Aorta (tissue), 5 donors: ENCODE measurements around the gene CIB4. TPM values are rescaled to one million over a fixed set of nuclear protein-coding genes. Genes with fewer than 3 reads are reported as not detected.
"Not testable (repeated sequence)": the region's sequence is repeated elsewhere in the genome, so short reads cannot be mapped to it uniquely, and the experiment has no call there.

Experiments
- ATAC-seq: fragments of 200-7000 bp; cut with Tn5 transposase; one replicate; pipeline ENCODE4 v1.9.1; 2022; ENCODE audit warnings: moderate library complexity; ENCODE audit not compliant: low FRiP score
- DNase-seq, 2 donors: peaks; one replicate each; pipeline ENCODE4 v3.0.0-alpha.2; 2020
- H3K27ac ChIP-seq, 2 donors: one replicate each; pipeline ENCODE4 v1.5.1; 2013; ENCODE audit warnings: low read length in 2 of 2, mild to moderate bottlenecking in 2 of 2, moderate library complexity in 2 of 2, control low read depth in 1 of 2, inconsistent platforms in 1 of 2, low read depth in 1 of 2
- H3K27me3 ChIP-seq, 2 donors: one replicate each; pipeline ENCODE4 v1.6.1; 2013; ENCODE audit warnings: control low read depth in 1 of 2, low read length in 1 of 2, mild to moderate bottlenecking in 1 of 2, moderate library complexity in 1 of 2; ENCODE audit not compliant: insufficient read depth in 2 of 2, control insufficient read depth in 1 of 2
- H3K36me3 ChIP-seq, 2 donors: one replicate each; pipeline ENCODE4 v1.6.1; 2013; ENCODE audit warnings: control low read depth in 1 of 2, low read length in 1 of 2, mild to moderate bottlenecking in 1 of 2; ENCODE audit not compliant: insufficient read depth in 2 of 2, control insufficient read depth in 1 of 2
- H3K4me1 ChIP-seq, 2 donors: one replicate each; pipeline ENCODE4 v1.6.1; 2013; ENCODE audit warnings: low read length in 2 of 2, control low read depth in 1 of 2, mild to moderate bottlenecking in 1 of 2, moderate library complexity in 1 of 2; ENCODE audit not compliant: insufficient read depth in 2 of 2, control insufficient read depth in 1 of 2
- H3K4me3 ChIP-seq, 2 donors: one replicate each; pipeline ENCODE4 v1.5.1; 2013; ENCODE audit warnings: low read length in 2 of 2, control low read depth in 1 of 2, mild to moderate bottlenecking in 1 of 2
- H3K9me3 ChIP-seq: one replicate; pipeline ENCODE4 v1.6.1; 2013; ENCODE audit warnings: mild to moderate bottlenecking, low read length; ENCODE audit not compliant: control insufficient read depth
- WGBS, 2 donors: extraction: QIAGEN DNeasy Blood & Tissue Kit; methylation state at CpG; one replicate each; pipeline ENCODE4 v1.1.7; 2013; 5-methylcytosine and 5-hydroxymethylcytosine counted together
- intact Hi-C, 2 donors: fragments of 100-400 bp; cut with DNase I; formaldehyde crosslinking; loops; one replicate each; pipeline versions ENCODE4 v1.14.2 to v1.15.0; 2022
- polyA plus RNA-seq, 2 donors: library from polyadenylated mRNA; stranded (reverse); fragments of 200-250 nt; gene quantifications; one replicate each; pipeline ENCODE4 v1.2.3, GENCODE V29; 2013
- total RNA-seq, 2 donors: library from RNA; stranded (reverse); fragmentation: NEBNext Ultra II Directional; extraction: Animal tissue kit (Norgen Biotek cat#: 25700); gene quantifications; one replicate each; pipeline ENCODE4 v1.2.1, GENCODE V29; 2021
- donor health status: healthy with polysubstance abuse.
- donor health status: Bipolar disorder and iron deficiency.
- donor health status: DM: no; HTN: no; CAD: no.
- donor health status: DM: no; HTN: no; CAD: no.
- donor health status: DM: yes; HTN: yes; CAD: no.

The CIB4 gene
- total and polyA plus RNA-seq, 4 donors = 0.60 TPM; not detected in 3

GRCh38 chr2:26571316-26571715, 69.8 kb downstream of the CIB4 start:
- intact Hi-C loops = loop anchor here in 1 of 2 donors (5.0 kb wide), 1 partner anchor 69 kb away; no protein-coding TSS in a partner anchor
- WGBS, 2 donors = 65 to 68% methylated on average over 5 of the region's 5 CpGs
- Histone ChIP-seq H3K27ac (no peak overlapping the region), H3K36me3 (no peaks in the 10 kb centered on the region), H3K4me1 (no peaks in the 10 kb centered on the region), H3K9me3 (no peaks in the 10 kb centered on the region), H3K27me3 (no peaks in the 10 kb centered on the region), H3K4me3 (no peak overlapping the region)
- DNase-seq (peak; percentile 16 to 47), ATAC-seq (no peak)

- intact Hi-C loops = loop anchor here in 1 of 2 donors (5.0 kb wide), 1 partner anchor 68 kb away; no protein-coding TSS in a partner anchor
These were observed 71.1 kb downstream of the CIB4 start for GRCh38 chr2:26570083-26570430.

GRCh38 chr2:26569216-26570082, 71.7 kb downstream of the CIB4 start:
- Histone ChIP-seq H3K4me3 (no peak overlapping the region), H3K27ac (no peak overlapping the region), H3K36me3 (no peaks in the 10 kb centered on the region), H3K4me1 (no peaks in the 10 kb centered on the region), H3K27me3 (no peaks in the 10 kb centered on the region), H3K9me3 (no peaks in the 10 kb centered on the region)
- DNase-seq = peak; percentile 7 to 48
- intact Hi-C loops = loop anchor here in 1 of 2 donors (5.0 kb wide), 1 partner anchor 67 kb away; no protein-coding TSS in a partner anchor
- ATAC-seq = no peak
- 91 to 92% methylated on average over 12 of the region's 12 CpGs for WGBS, 2 donors

More at GRCh38 chr2:26570083-26570430, 71.1 kb downstream of the CIB4 start:
- H3K4me1 ChIP-seq = no peaks in the 10 kb centered on the region
- H3K27me3 ChIP-seq = no peaks in the 10 kb centered on the region
- H3K27ac ChIP-seq = no peak overlapping the region
- DNase-seq (peak; percentile 6 to 8), ATAC-seq (no peak)
- H3K9me3 ChIP-seq = no peaks in the 10 kb centered on the region
- no peaks in the 10 kb centered on the region for H3K36me3 ChIP-seq
- 84 to 85% methylated on average over 8 of the region's 8 CpGs for WGBS, 2 donors
- H3K4me3 ChIP-seq = no peak overlapping the region

- H3K27ac ChIP-seq = no peak overlapping the region
- ATAC-seq = no peak
- intact Hi-C loops = no loop called here
- H3K4me3 ChIP-seq = no peak overlapping the region
- 91 to 94% methylated on average over 7 of the region's 7 CpGs for WGBS, 2 donors
- no peaks in the 10 kb centered on the region for H3K4me1 ChIP-seq
- DNase-seq = peak in 1 of 2 donors; percentile 24
- H3K9me3 ChIP-seq = no peaks in the 10 kb centered on the region
- H3K36me3 ChIP-seq = no peaks in the 10 kb centered on the region
- no peaks in the 10 kb centered on the region for H3K27me3 ChIP-seq
These were observed 72.9 kb downstream of the CIB4 start for GRCh38 chr2:26568076-26568890.

GRCh38 chr2:26567534-26567933, 73.6 kb downstream of the CIB4 start:
- Histone ChIP-seq H3K4me3 (no peak overlapping the region), H3K36me3 (no peaks in the 10 kb centered on the region), H3K27ac (no peak overlapping the region), H3K9me3 (no peaks in the 10 kb centered on the region), H3K4me1 (no peaks in the 10 kb centered on the region), H3K27me3 (no peaks in the 10 kb centered on the region)
- no peak for ATAC-seq
- DNase-seq = peak; percentile 12 to 42
- 86 to 87% methylated on average over 3 of the region's 3 CpGs for WGBS, 2 donors
- intact Hi-C loops = no loop called here

GRCh38 chr2:26566731-26567130, 74.4 kb downstream of the CIB4 start:
- H3K27ac ChIP-seq, ATAC-seq, H3K36me3 ChIP-seq, H3K4me3 ChIP-seq, H3K4me1 ChIP-seq, intact Hi-C loops, H3K27me3 ChIP-seq, H3K9me3 ChIP-seq: not testable (repeated sequence)
- 95 to 96% methylated on average over 1 of the region's 1 CpG for WGBS, 2 donors
- peak in 1 of 2 donors; percentile 37 for DNase-seq

- no peaks in the 10 kb centered on the region for H3K36me3 ChIP-seq
- no peaks in the 10 kb centered on the region for H3K27me3 ChIP-seq
- H3K4me1 ChIP-seq = no peaks in the 10 kb centered on the region
- ATAC-seq (no peak), DNase-seq (peak in 1 of 2 donors; percentile 70)
- intact Hi-C loops = no loop called here
- H3K4me3 ChIP-seq = no peak overlapping the region
- H3K9me3 ChIP-seq = no peaks in the 10 kb centered on the region
- no peak overlapping the region for H3K27ac ChIP-seq
- 96 to 98% methylated on average over 6 of the region's 6 CpGs for WGBS, 2 donors
These were observed 75.1 kb downstream of the CIB4 start for GRCh38 chr2:26566081-26566375.

- intact Hi-C loops = no loop called here
- peak; percentile 8 to 14 for DNase-seq
- Histone ChIP-seq H3K4me1 (no peaks in the 10 kb centered on the region), H3K36me3 (no peaks in the 10 kb centered on the region), H3K4me3 (no peak overlapping the region), H3K27ac (no peak overlapping the region), H3K27me3 (no peaks in the 10 kb centered on the region), H3K9me3 (no peaks in the 10 kb centered on the region)
- 88 to 90% methylated on average over 3 of the region's 3 CpGs for WGBS, 2 donors
- no peak for ATAC-seq
These were observed 77.0 kb downstream of the CIB4 start for GRCh38 chr2:26564121-26564644.
